WTC11 (cell line): Measurements from ENCODE around the gene PAK3.

Source experiments
- CBFB ChIP-seq: sonication (generic); formaldehyde crosslinking; IDR thresholded peaks from 2 replicates; pipeline ENCODE4 v1.8.1; 2022; ENCODE audit warnings: mild to moderate bottlenecking, low read depth, missing genetic modification reagents
- CTCF ChIP-seq: fragments of 200-600 bp; IDR thresholded peaks from 2 replicates; pipeline ENCODE4 v1.8.0; 2022; ENCODE audit warnings: antibody characterized with exemption
- HMGXB4 ChIP-seq: sonication (generic); formaldehyde crosslinking; IDR thresholded peaks from 2 replicates; pipeline ENCODE4 v1.8.1; 2023; ENCODE audit warnings: mild to moderate bottlenecking, moderate library complexity, missing genetic modification reagents
- MXD4 ChIP-seq: fragments of 250-450 bp; sonication (Bioruptor Pico); IDR thresholded peaks from 2 replicates; pipeline ENCODE4 v1.8.0; 2021; ENCODE audit warnings: mild to moderate bottlenecking, moderate library complexity, borderline replicate concordance

- TF ChIP-seq CTCF (no peak), MXD4 (CRISPR knock-in tag) (no peak), HMGXB4 (CRISPR knock-in tag) (no peak), CBFB (no peak)
Measured at GRCh38 chrX:111123125-111123524, 27.1 kb downstream of the PAK3 start.
